IPS-15b (cell line): ENCODE measurements around the gene GOLPH3.

Experiments used
- H3K27me3 ChIP-seq: one replicate; pipeline ENCODE4 v1.6.1; 2013; ENCODE audit warnings: low read length; ENCODE audit not compliant: control insufficient read depth, insufficient read depth
- H3K36me3 ChIP-seq: one replicate; pipeline ENCODE4 v1.6.1; 2013; ENCODE audit warnings: low read length; ENCODE audit not compliant: control insufficient read depth, insufficient read depth
- H3K4me1 ChIP-seq: one replicate; pipeline ENCODE4 v1.6.1; 2013; ENCODE audit warnings: mild to moderate bottlenecking, low read length; ENCODE audit not compliant: control insufficient read depth, insufficient read depth
- H3K4me3 ChIP-seq: one replicate; pipeline ENCODE4 v1.5.1; 2013; ENCODE audit warnings: low read depth, low read length
- H3K9ac ChIP-seq: one replicate; pipeline ENCODE4 v1.6.1; 2013; ENCODE audit warnings: low read depth, mild to moderate bottlenecking, low read length
- H3K9me3 ChIP-seq: one replicate; pipeline ENCODE4 v1.6.1; 2013; ENCODE audit warnings: mild to moderate bottlenecking, low read length; ENCODE audit not compliant: control insufficient read depth, insufficient read depth

GOLPH3 gene

GRCh38 chr5:32076699-32077695, 97.1 kb downstream of the GOLPH3 start:
- no peaks in the 10 kb centered on the region for H3K27me3 ChIP-seq
- H3K9me3 ChIP-seq = no peaks in the 10 kb centered on the region
- no peak overlapping the region for H3K4me3 ChIP-seq
- H3K4me1 ChIP-seq = no peaks in the 10 kb centered on the region
- H3K36me3 ChIP-seq = no peaks in the 10 kb centered on the region
- no peak overlapping the region for H3K9ac ChIP-seq
